HFFc6 (cell line): ENCODE measurements around the gene ELF3. TPM values are rescaled to one million over a fixed set of nuclear protein-coding genes. Genes with fewer than 3 reads are reported as not detected.

Source experiments
- DNase-seq: peaks from one replicate; pipeline ENCODE4 v3.0.0-alpha.2; 2018
- H3K27ac Mint-ChIP-seq: 2 replicates; pipeline ENCODE4 v1.8.0; 2020; ENCODE audit warnings: mild to moderate bottlenecking, mixed read lengths
- H3K27me3 Mint-ChIP-seq: 2 replicates; pipeline ENCODE4 v1.8.0; 2021; ENCODE audit warnings: mild to moderate bottlenecking, moderate library complexity, mixed read lengths; ENCODE audit not compliant: insufficient read depth
- H3K36me3 Mint-ChIP-seq: 2 replicates; pipeline ENCODE4 v1.8.0; 2021; ENCODE audit warnings: low read depth, mixed read lengths
- H3K4me1 Mint-ChIP-seq: 2 replicates; pipeline ENCODE4 v1.8.0; 2020; ENCODE audit warnings: low read depth, mixed read lengths
- H3K4me3 Mint-ChIP-seq: 2 replicates; pipeline ENCODE4 v1.8.0; 2020; ENCODE audit warnings: mild to moderate bottlenecking, moderate library complexity, mixed read lengths
- H3K9me3 Mint-ChIP-seq: 2 replicates; pipeline ENCODE4 v1.8.0; 2020; ENCODE audit warnings: mild to moderate bottlenecking, mixed read lengths
- CTCF ChIP-seq: fragments of 200-600 bp; sonication (generic); IDR thresholded peaks from 2 replicates; pipeline ENCODE4 v1.5.0; 2021; ENCODE audit warnings: antibody characterized with exemption, mild to moderate bottlenecking
- total RNA-seq, 6 experiments: library from RNA; stranded (reverse); fragmentation: NEBNext Ultra II Directional; extraction: Animal tissue kit (Norgen Biotek cat#: 25700); gene quantifications; 2 replicates in 1 of 6; 3 replicates in 5 of 6; pipeline ENCODE4 v1.2.3, GENCODE V29; 2021

ELF3 gene
- total RNA-seq, 6 experiments from 2014 or later = 0.09 TPM; not detected in 4

- no peak for DNase-seq
- Mint-ChIP-seq H3K27me3 (peaks cover 34% of the 10 kb centered on the region), H3K27ac (no peak overlapping the region), H3K9me3 (no peaks in the 10 kb centered on the region), H3K4me3 (no peak overlapping the region), H3K4me1 (peaks cover 17% of the 10 kb centered on the region), H3K36me3 (no peaks in the 10 kb centered on the region)
- TF ChIP-seq CTCF = no peak
Measured at GRCh38 chr1:202014915-202015661, 4.7 kb downstream of the ELF3 start.

DNA sequence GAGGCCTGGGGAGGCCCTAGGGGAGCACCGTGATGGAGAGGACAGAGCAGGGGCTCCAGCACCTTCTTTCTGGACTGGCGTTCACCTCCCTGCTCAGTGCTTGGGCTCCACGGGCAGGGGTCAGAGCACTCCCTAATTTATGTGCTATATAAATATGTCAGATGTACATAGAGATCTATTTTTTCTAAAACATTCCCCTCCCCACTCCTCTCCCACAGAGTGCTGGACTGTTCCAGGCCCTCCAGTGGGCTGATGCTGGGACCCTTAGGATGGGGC, 5.2 kb downstream of the ELF3 start:
- no peak for TF ChIP-seq CTCF
- H3K36me3 Mint-ChIP-seq = no peaks in the 10 kb centered on the region
- H3K27ac Mint-ChIP-seq = no peak overlapping the region
- peaks cover 17% of the 10 kb centered on the region for H3K4me1 Mint-ChIP-seq
- H3K9me3 Mint-ChIP-seq = no peaks in the 10 kb centered on the region
- no peak overlapping the region for H3K4me3 Mint-ChIP-seq
- H3K27me3 Mint-ChIP-seq = peaks cover 34% of the 10 kb centered on the region
- DNase-seq = no peak

DNA sequence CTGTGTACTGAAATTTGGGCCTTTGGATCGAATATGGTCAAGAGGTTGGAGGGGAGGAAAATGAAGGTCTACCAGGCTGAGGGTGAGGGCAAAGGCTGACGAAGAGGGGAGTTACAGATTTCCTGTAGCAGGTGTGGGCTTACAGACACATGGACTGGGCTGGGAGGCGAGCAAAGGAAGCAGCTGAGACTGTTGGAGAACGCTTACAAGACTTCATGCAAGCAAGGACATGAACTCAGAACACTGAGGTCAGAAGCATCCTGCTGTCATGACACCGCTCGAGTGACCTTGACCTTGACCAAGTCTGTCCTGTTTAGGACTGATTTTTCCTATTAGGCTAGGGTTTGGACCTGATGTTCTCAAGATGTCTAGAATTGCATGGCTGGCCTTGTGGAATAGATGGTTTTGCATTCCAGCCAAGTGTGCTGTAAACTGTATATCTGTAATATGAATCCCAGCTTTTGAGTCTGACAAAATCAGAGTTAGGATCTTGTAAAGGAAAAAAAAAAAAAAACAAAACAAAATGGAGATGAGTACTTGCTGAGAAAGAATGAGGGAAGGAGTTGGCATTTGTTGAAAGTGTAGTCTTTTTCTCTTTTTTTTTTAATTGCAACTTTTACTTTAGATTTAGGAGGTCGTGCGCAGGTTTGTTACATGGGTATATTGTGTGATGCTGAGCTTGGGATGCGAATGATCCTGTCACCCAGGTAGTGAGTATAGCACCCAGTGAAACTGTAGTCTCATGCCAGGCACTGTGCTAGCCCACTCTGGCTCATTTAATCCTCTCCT, 5.8 kb downstream of the ELF3 start:
- Mint-ChIP-seq H3K27me3 (peaks cover 31% of the 10 kb centered on the region), H3K27ac (no peak overlapping the region), H3K36me3 (no peaks in the 10 kb centered on the region), H3K4me1 (peaks cover 17% of the 10 kb centered on the region), H3K9me3 (no peaks in the 10 kb centered on the region), H3K4me3 (no peak overlapping the region)
- TF ChIP-seq CTCF = no peak
- DNase-seq = peak; percentile 18

DNA sequence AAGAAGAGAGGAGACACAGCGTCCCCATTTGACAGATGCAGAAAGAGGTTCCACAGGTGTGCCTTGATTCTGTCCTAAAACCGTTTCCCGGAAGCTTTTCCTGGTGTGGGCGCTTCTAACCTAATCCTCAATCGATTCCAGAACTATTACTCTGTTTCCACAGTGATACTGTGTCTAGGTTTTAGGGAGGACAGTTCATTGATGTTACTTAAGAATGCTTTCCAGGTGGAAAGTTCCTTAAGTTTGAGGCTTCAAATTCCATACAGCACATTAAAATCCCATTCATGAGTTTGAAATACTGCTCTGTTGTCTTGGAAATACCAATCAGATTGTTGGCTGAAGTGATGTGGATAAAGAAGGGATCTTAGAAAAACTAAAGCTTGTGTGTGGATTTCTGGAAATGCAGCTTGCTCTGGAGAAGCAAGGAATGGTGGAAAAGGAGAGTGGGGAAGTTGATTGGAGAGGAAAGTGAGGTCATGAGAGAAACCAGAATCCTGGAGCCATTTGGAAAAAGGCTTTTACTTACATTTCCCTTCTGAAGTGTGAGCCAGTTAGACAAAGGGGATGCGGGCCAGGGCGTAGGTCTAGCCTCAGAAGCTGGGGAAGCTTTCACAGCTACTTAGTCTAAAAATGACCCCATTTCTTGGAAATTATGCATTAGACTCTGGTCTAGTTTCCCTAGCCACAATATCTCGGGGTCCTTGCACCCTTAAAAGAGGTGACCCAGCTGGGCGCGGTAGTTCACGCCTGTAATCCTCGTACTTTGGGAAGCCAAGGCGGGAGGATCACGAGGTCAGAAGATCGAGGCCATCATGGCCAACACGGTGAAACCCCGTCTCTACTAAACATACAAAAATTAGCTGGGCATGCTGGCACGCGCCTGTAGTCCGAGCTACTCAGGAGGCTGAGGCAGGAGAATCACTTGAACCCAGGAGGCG, 6.7 kb downstream of the ELF3 start:
- DNase-seq = no peak
- Mint-ChIP-seq H3K9me3 (no peaks in the 10 kb centered on the region), H3K27ac (no peak overlapping the region), H3K36me3 (no peaks in the 10 kb centered on the region), H3K4me1 (peaks cover 23% of the 10 kb centered on the region), H3K27me3 (peaks cover 24% of the 10 kb centered on the region), H3K4me3 (no peak overlapping the region)
- no peak for TF ChIP-seq CTCF

DNA sequence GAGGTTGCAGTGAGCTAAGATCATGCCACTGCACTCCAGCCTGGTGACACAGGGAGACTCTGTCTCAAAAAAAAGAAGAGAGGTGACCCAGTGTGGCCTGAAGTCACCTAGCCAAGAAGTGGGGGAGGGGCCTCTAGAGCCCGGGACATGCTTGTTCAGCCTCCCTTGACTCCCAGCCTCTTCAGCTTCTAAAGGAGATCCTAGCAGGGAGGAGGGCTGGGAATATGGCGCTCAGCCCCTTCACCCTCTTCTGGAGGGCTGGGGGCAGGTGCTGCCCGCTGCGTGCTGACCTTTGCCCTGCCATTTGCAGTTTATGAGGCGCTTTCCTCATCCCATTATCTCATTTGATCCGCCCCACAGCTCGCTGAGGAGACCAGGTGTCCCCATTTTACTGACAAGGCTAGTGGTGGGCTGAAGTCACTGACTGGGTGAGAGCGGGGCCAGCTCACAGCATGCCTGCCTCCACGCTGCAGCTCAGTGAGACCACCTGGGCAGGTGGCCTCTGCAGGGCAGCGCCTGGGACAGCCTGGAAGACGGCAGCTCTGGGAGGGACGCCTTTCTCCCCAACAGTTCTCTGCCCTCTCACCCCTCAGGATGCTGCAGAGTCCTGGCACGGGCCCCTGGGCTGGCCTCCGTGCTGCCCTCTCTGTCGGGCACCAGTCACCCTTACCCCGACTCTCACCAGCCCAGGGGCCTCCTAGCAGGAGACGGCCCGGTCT, 7.5 kb downstream of the ELF3 start:
- Mint-ChIP-seq H3K9me3 (no peaks in the 10 kb centered on the region), H3K4me3 (no peak overlapping the region), H3K27ac (no peak overlapping the region), H3K4me1 (peaks cover 31% of the 10 kb centered on the region), H3K36me3 (no peaks in the 10 kb centered on the region), H3K27me3 (peaks cover 24% of the 10 kb centered on the region)
- no peak for TF ChIP-seq CTCF
- DNase-seq = no peak
